Hematopoietic multipotent progenitor cell treated with erythropoietin and hydrocortisone succinate and interleukin-3 and kit ligand, for 8 days (in vitro differentiated cells): Measurements from ENCODE around the gene IL1RAPL1.

Experiments used
- DNase-seq: peaks from one replicate; pipeline ENCODE4 v3.0.0-alpha.2; 2015

Gene IL1RAPL1

GRCh38 chrX:29834764-29835163 is 1247.5 kb downstream of the IL1RAPL1 start:
- no peak for DNase-seq

- no peak for DNase-seq
Observed at GRCh38 chrX:29841750-29842149, 1254.5 kb downstream of the IL1RAPL1 start.

- DNase-seq = no peak
Observed at GRCh38 chrX:29842552-29842951, 1255.3 kb downstream of the IL1RAPL1 start.

- no peak for DNase-seq
Observed at GRCh38 chrX:29851857-29852605, 1264.8 kb downstream of the IL1RAPL1 start.

GRCh38 chrX:29852767-29853166 is 1265.5 kb downstream of the IL1RAPL1 start:
- no peak for DNase-seq

GRCh38 chrX:29858714-29859113 is 1271.5 kb downstream of the IL1RAPL1 start:
- DNase-seq = no peak

GRCh38 chrX:29862126-29862677 is 1275.0 kb downstream of the IL1RAPL1 start:
- no peak for DNase-seq

- DNase-seq = no peak
Observed at GRCh38 chrX:29867971-29868370, 1280.7 kb downstream of the IL1RAPL1 start.

GRCh38 chrX:29869837-29870236 is 1282.6 kb downstream of the IL1RAPL1 start:
- no peak for DNase-seq

GRCh38 chrX:29870608-29871007 is 1283.4 kb downstream of the IL1RAPL1 start:
- DNase-seq = no peak

GRCh38 chrX:29872831-29873230 is 1285.6 kb downstream of the IL1RAPL1 start:
- DNase-seq = no peak

GRCh38 chrX:29876733-29877132 is 1289.5 kb downstream of the IL1RAPL1 start:
- no peak for DNase-seq

GRCh38 chrX:29880977-29881376 is 1293.7 kb downstream of the IL1RAPL1 start:
- DNase-seq = no peak

GRCh38 chrX:29890004-29890403 is 1302.8 kb downstream of the IL1RAPL1 start:
- DNase-seq = no peak

GRCh38 chrX:29890646-29891200 is 1303.5 kb downstream of the IL1RAPL1 start:
- no peak for DNase-seq

GRCh38 chrX:29902004-29902403 is 1314.8 kb downstream of the IL1RAPL1 start:
- no peak for DNase-seq

GRCh38 chrX:29903360-29903759 is 1316.1 kb downstream of the IL1RAPL1 start:
- no peak for DNase-seq

- no peak for DNase-seq
Observed at GRCh38 chrX:29911673-29912072, 1324.4 kb downstream of the IL1RAPL1 start.

GRCh38 chrX:29913647-29914046 is 1326.4 kb downstream of the IL1RAPL1 start:
- no peak for DNase-seq

- DNase-seq = no peak
Observed at GRCh38 chrX:29922607-29923006, 1335.4 kb downstream of the IL1RAPL1 start.

- DNase-seq = no peak
Observed at GRCh38 chrX:29926056-29926455, 1338.8 kb downstream of the IL1RAPL1 start.

- DNase-seq = no peak
Observed at GRCh38 chrX:29926659-29927058, 1339.4 kb downstream of the IL1RAPL1 start.

- no peak for DNase-seq
Observed at GRCh38 chrX:29935455-29935854, 1348.2 kb downstream of the IL1RAPL1 start.

- DNase-seq = no peak
Observed at GRCh38 chrX:29940750-29941149, 1353.5 kb downstream of the IL1RAPL1 start.

GRCh38 chrX:29941287-29941686 is 1354.0 kb downstream of the IL1RAPL1 start:
- DNase-seq = no peak
